OCI-LY3 (cell line): Measurements from ENCODE around the gene CCDC70.

Experiments
- H2AFZ ChIP-seq: fragments of 200-600, 300-600 bp; shearing (Covaris generic); 2 replicates; pipeline ENCODE4 v1.6.0; 2014; ENCODE audit warnings: antibody characterized with exemption, low read depth, low read length
- H3K27ac ChIP-seq: fragments of 200-600, 300-600 bp; sonication (generic); 2 replicates; pipeline ENCODE4 v1.5.1; 2014; ENCODE audit warnings: mild to moderate bottlenecking, low read length, moderate library complexity, mixed read lengths
- H3K27me3 ChIP-seq: fragments of 200-600, 300-600 bp; sonication (generic); 2 replicates; pipeline ENCODE4 v1.6.1; 2014; ENCODE audit warnings: low read depth, low read length, mixed read lengths
- H3K36me3 ChIP-seq: fragments of 200-600, 300-600 bp; sonication (generic); replicated peaks from 2 replicates; pipeline ENCODE3; 2014; ENCODE audit warnings: low read depth, low read length, mixed read lengths
- H3K4me1 ChIP-seq: fragments of 300-600, 200-600 bp; sonication (generic); 2 replicates; pipeline ENCODE4 v1.6.1; 2014; ENCODE audit warnings: low read length, mixed read lengths
- H3K4me2 ChIP-seq: fragments of 200-600, 300-600 bp; sonication (generic); 2 replicates; pipeline ENCODE4 v1.6.1; 2014; ENCODE audit warnings: low read length, mixed read lengths
- H3K4me3 ChIP-seq: fragments of 300-600, 200-600 bp; sonication (generic); 2 replicates; pipeline ENCODE4 v1.5.1; 2014; ENCODE audit warnings: antibody characterized with exemption, mild to moderate bottlenecking, low read length, moderate library complexity
- H3K79me2 ChIP-seq: fragments of 300-600, 200-600 bp; shearing (Covaris generic); 2 replicates; pipeline ENCODE4 v1.6.1; 2014; ENCODE audit warnings: mild to moderate bottlenecking, low read length, mixed read lengths
- H3K9ac ChIP-seq: fragments of 300-600, 200-600 bp; shearing (Covaris generic); 2 replicates; pipeline ENCODE4 v1.6.0; 2014; ENCODE audit warnings: mild to moderate bottlenecking, low read length, moderate library complexity
- H3K9me3 ChIP-seq: fragments of 200-600, 300-600 bp; shearing (Covaris generic); 2 replicates; pipeline ENCODE4 v1.6.1; 2014; ENCODE audit warnings: low read length, mixed read lengths; ENCODE audit not compliant: insufficient read depth
- H4K20me1 ChIP-seq: fragments of 200-600, 300-600 bp; sonication (generic); 2 replicates; pipeline ENCODE4 v1.6.1; 2016; ENCODE audit warnings: low read length, mixed read lengths; ENCODE audit not compliant: insufficient read depth
- CTCF ChIP-seq: fragments of 200-600, 300-600 bp; sonication (generic); IDR thresholded peaks from 2 replicates; pipeline ENCODE4 v1.5.1; 2014; ENCODE audit warnings: antibody characterized with exemption, low read length, low read depth
- EZH2phosphoT487 ChIP-seq: fragments of 200-600 bp; shearing (Covaris generic); IDR thresholded peaks from 2 replicates; pipeline ENCODE4 v1.6.1; 2018; ENCODE audit warnings: antibody characterized with exemption, mixed run types, low read depth

CCDC70 gene

GRCh38 chr13:51873837-51874236 is 12.1 kb downstream of the CCDC70 start:
- Histone ChIP-seq H3K9ac (no peak overlapping the region), H3K36me3 (no peaks in the 10 kb centered on the region), H2AFZ (no peak overlapping the region), H3K4me1 (no peaks in the 10 kb centered on the region), H4K20me1 (no peaks in the 10 kb centered on the region), H3K4me3 (no peak overlapping the region), H3K27ac (no peak overlapping the region), H3K27me3 (peaks cover 7% of the 10 kb centered on the region; the same call in 1 of the 2 replicates), H3K79me2 (no peaks in the 10 kb centered on the region), H3K9me3 (no peaks in the 10 kb centered on the region), H3K4me2 (no peak overlapping the region)
- no peak for TF ChIP-seq CTCF
- no peak for TF ChIP-seq EZH2phosphoT487

- Histone ChIP-seq H4K20me1 (no peaks in the 10 kb centered on the region), H3K36me3 (no peaks in the 10 kb centered on the region), H3K4me2 (no peak overlapping the region), H3K79me2 (no peaks in the 10 kb centered on the region), H3K4me3 (no peak overlapping the region), H3K27ac (no peak overlapping the region), H3K27me3 (peaks cover 7% of the 10 kb centered on the region; the same call in 1 of the 2 replicates), H3K9me3 (no peaks in the 10 kb centered on the region), H3K9ac (no peak overlapping the region), H2AFZ (no peak overlapping the region), H3K4me1 (no peaks in the 10 kb centered on the region)
- TF ChIP-seq EZH2phosphoT487, result no peak
- TF ChIP-seq CTCF, result no peak
Observed at GRCh38 chr13:51874651-51875050, 12.9 kb downstream of the CCDC70 start.

GRCh38 chr13:51879133-51879532 is 17.4 kb downstream of the CCDC70 start:
- H3K4me3 ChIP-seq, result no peak overlapping the region
- H3K4me1 ChIP-seq, result no peaks in the 10 kb centered on the region
- no peak for TF ChIP-seq CTCF
- TF ChIP-seq EZH2phosphoT487, result no peak
- H3K9ac ChIP-seq, result no peak overlapping the region
- peaks cover 12% of the 10 kb centered on the region for H3K9me3 ChIP-seq
- H2AFZ ChIP-seq, result no peak overlapping the region
- no peaks in the 10 kb centered on the region for H3K79me2 ChIP-seq
- H3K36me3 ChIP-seq, result no peaks in the 10 kb centered on the region
- no peak overlapping the region for H3K27ac ChIP-seq
- no peaks in the 10 kb centered on the region for H3K27me3 ChIP-seq
- H4K20me1 ChIP-seq, result no peaks in the 10 kb centered on the region
- no peak overlapping the region for H3K4me2 ChIP-seq

- H3K36me3 ChIP-seq, result no peaks in the 10 kb centered on the region
- H3K4me1 ChIP-seq, result no peaks in the 10 kb centered on the region
- H4K20me1 ChIP-seq, result no peaks in the 10 kb centered on the region
- H3K27ac ChIP-seq, result no peak overlapping the region
- no peaks in the 10 kb centered on the region for H3K79me2 ChIP-seq
- no peak overlapping the region for H3K4me3 ChIP-seq
- 0 out of 2 replicates have a peak, but pooled peaks cover 11% of the 10 kb centered on the region for H3K27me3 ChIP-seq
- H3K9ac ChIP-seq, result no peak overlapping the region
- no peak overlapping the region for H3K4me2 ChIP-seq
- peaks cover 12% of the 10 kb centered on the region for H3K9me3 ChIP-seq
- H2AFZ ChIP-seq, result no peak overlapping the region
- TF ChIP-seq EZH2phosphoT487 (no peak), CTCF (no peak)
Observed at GRCh38 chr13:51881296-51881695, 19.5 kb downstream of the CCDC70 start.
